GM12875 (cell line): Measurements from ENCODE around the gene EDDM3A.
"Not testable (repeated sequence)": the region's sequence is repeated elsewhere in the genome, so short reads cannot be mapped to it uniquely, and the experiment has no call there.

Source experiments
- H3K4me3 ChIP-seq: one replicate; pipeline ENCODE4 v1.5.1; 2011; ENCODE audit warnings: low read depth, low read length, control low read depth
- TF ChIP-seq, protein P1 (sequence below): IDR thresholded peaks from 2 replicates; pipeline ENCODE4 v1.5.1; 2011; ENCODE audit warnings: low read depth, mild to moderate bottlenecking, control low read depth, inconsistent platforms, low read length, moderate library complexity, borderline replicate concordance; ENCODE audit not compliant: insufficient read depth

EDDM3A gene

GRCh38 chr14:20720741-20721140 lies 24.9 kb upstream of the EDDM3A start:
- H3K4me3 ChIP-seq = no peak overlapping the region
- TF ChIP-seq, protein P1, sequence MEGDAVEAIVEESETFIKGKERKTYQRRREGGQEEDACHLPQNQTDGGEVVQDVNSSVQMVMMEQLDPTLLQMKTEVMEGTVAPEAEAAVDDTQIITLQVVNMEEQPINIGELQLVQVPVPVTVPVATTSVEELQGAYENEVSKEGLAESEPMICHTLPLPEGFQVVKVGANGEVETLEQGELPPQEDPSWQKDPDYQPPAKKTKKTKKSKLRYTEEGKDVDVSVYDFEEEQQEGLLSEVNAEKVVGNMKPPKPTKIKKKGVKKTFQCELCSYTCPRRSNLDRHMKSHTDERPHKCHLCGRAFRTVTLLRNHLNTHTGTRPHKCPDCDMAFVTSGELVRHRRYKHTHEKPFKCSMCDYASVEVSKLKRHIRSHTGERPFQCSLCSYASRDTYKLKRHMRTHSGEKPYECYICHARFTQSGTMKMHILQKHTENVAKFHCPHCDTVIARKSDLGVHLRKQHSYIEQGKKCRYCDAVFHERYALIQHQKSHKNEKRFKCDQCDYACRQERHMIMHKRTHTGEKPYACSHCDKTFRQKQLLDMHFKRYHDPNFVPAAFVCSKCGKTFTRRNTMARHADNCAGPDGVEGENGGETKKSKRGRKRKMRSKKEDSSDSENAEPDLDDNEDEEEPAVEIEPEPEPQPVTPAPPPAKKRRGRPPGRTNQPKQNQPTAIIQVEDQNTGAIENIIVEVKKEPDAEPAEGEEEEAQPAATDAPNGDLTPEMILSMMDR = no peak

- H3K4me3 ChIP-seq = no peak overlapping the region
- TF ChIP-seq, protein P1 = no peak
Measured at GRCh38 chr14:20722016-20722415, 23.7 kb upstream of the EDDM3A start.

DNA sequence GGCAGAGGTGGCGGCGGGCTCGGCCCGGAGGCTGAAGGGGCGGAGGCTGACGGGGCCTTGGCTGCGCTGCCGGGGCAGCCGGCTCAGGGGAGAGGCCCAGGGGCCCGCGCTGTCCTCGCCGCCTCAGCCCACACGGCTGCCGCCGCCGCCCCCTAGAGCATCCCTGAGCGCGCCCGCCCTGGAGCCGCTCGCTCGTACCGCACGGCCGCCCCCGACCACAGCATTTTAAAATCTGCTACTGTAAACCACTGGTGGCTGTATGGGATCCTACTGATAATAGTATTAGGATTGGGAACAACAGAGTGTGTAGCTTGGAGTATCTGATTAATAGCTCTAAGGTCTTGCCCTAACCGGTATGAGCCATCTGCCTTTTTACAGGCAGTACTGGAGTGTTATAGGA lies 22.2 kb upstream of the EDDM3A start:
- no peak overlapping the region for H3K4me3 ChIP-seq

DNA sequence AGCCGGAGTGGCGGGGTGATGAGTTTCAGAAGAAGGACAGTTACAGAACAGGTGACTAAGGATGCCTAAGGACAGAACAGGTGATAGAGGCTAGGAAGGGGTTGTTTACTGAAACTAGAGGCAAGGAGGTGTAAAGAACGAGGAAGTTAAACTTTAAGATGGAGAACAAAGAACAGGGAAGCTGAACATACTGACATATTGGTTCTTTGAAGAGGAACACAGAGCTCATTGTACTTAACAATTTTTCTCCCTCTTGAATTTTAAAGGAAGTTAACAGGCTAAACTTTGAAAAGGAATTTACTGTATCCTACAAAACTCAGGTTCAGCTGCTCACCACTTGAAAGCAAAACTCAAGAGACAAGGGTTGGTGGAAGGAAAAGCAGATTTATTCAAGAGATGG lies 19.6 kb upstream of the EDDM3A start:
- H3K4me3 ChIP-seq = not testable (repeated sequence)

More for the DNA sequence above, 22.2 kb upstream of the EDDM3A start:
- TF ChIP-seq, protein P1 = no peak

DNA sequence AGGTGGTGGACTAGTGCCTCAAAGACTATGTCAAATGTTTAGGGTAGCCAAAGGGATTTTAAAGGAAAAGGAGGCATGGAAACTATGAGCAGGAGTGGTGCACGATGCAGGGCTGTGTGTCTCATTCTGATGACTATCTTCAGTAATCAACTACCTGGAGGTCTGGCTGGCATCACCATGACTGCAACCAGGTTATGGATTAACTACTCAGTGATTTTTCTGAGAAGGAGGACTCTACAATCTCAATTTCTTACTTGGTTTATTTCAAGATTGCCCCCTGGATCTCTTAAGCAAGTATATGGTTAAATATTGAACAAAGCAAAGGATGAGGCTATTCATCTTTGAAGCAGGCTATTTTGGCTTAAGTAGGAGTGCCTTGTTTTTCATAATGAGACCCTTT lies 19.2 kb upstream of the EDDM3A start:
- TF ChIP-seq, protein P1 = no peak
- H3K4me3 ChIP-seq = no peak overlapping the region

DNA sequence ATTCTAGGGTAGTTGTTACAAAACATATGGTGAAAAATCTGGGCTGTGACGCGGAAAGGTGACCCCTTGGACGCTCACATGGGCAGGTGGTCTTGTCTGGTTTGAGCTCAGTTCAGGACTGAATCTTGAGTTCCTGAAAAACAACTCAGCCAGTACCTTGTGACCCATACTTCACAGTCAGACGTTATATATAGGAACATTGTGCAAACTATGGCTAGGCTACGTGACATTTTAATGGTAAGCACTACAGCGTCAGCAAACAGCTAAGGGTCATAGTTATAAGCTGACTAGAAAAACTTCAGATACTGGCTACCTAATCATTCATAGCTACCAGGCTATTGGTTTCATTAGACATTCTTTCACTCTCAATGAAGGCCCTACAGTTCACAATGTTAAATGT lies 14.8 kb upstream of the EDDM3A start:
- no peak overlapping the region for H3K4me3 ChIP-seq
- TF ChIP-seq, protein P1 = no peak

DNA sequence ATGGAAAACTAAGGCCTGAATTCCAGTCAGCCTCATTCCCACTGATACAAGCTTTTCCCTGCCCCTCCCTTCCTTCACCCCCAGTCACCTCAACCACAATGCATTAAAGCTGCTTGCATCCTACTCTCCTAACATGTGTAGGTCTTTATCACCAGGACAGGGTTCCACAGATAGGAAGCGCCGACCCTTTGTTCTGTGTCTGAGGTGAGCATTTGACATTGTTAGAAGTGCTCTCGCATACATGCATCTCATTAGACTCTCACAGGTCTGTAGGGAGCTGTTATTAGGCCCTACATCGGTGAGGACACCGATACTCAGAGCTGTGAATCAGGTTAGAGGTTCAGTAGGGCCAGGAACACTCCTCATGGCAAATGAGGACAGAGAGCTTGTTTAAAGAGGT lies 13.2 kb upstream of the EDDM3A start:
- H3K4me3 ChIP-seq = no peak overlapping the region
- TF ChIP-seq, protein P1 = no peak

GRCh38 chr14:20732979-20733635 lies 12.6 kb upstream of the EDDM3A start:
- H3K4me3 ChIP-seq = no peak overlapping the region
- TF ChIP-seq, protein P1 = no peak
